Keratinocyte (primary cell): ENCODE data around the gene ABCC4. TPM values are rescaled to one million over a fixed set of nuclear protein-coding genes. Genes with fewer than 3 reads are reported as not detected.

ENCODE experiments used
- DNase-seq: peaks from one replicate; pipeline ENCODE4 v3.0.0-alpha.2; 2011; ENCODE audit warnings: low read depth, missing footprints, low spot score
- FAIRE-seq: peaks from 2 replicates; lab custom pipeline; 2011; peaks lifted over from hg19 to GRCh38; lab: Jason Lieb, UNC
- H2AFZ ChIP-seq: 2 replicates; pipeline ENCODE4 v1.6.0; 2012; ENCODE audit warnings: low read length, control low read depth, inconsistent platforms; ENCODE audit not compliant: control insufficient read depth
- H3K27ac ChIP-seq: 2 replicates; pipeline ENCODE4 v1.5.1; 2011; ENCODE audit warnings: low read length; ENCODE audit not compliant: control insufficient read depth, insufficient read depth
- H3K27me3 ChIP-seq: 3 replicates; pipeline ENCODE4 v1.6.0; 2011; ENCODE audit warnings: low read length; ENCODE audit not compliant: control insufficient read depth, insufficient read depth; ENCODE audit errors: extremely low read depth
- H3K36me3 ChIP-seq, 2 experiments: 2 replicates in 1 of 2; 3 replicates in 1 of 2; pipeline ENCODE4 v1.5.1; 2011; ENCODE audit warnings: low read length in 2 of 2, mild to moderate bottlenecking in 1 of 2; ENCODE audit not compliant: control insufficient read depth in 2 of 2, insufficient read depth in 2 of 2; ENCODE audit errors: extremely low read depth in 1 of 2
- H3K4me1 ChIP-seq: 3 replicates; pipeline ENCODE4 v1.5.1; 2011; ENCODE audit warnings: low read length; ENCODE audit not compliant: control insufficient read depth, insufficient read depth; ENCODE audit errors: extremely low read depth
- H3K4me2 ChIP-seq: 3 replicates; pipeline ENCODE4 v1.6.0; 2011; ENCODE audit warnings: low read depth, low read length; ENCODE audit not compliant: control insufficient read depth, insufficient read depth; ENCODE audit errors: extremely low read depth
- H3K4me3 ChIP-seq, 3 experiments: fragments of 200-600 bp in 1 of 3; sonication (generic) in 1 of 3; 2 replicates in 2 of 3; 3 replicates in 1 of 3; pipeline ENCODE4 v1.5.1; 2011 to 2016; ENCODE audit warnings: low read length in 3 of 3, mild to moderate bottlenecking in 3 of 3, control low read depth in 2 of 3, inconsistent platforms in 1 of 3, low read depth in 1 of 3, mixed read lengths in 1 of 3, mixed run types in 1 of 3, moderate library complexity in 1 of 3; ENCODE audit not compliant: control insufficient read depth in 2 of 3, insufficient read depth in 2 of 3; ENCODE audit errors: extremely low read depth in 1 of 3
- H3K79me2 ChIP-seq: 2 replicates; pipeline ENCODE4 v1.6.0; 2012; ENCODE audit warnings: low read length; ENCODE audit not compliant: control insufficient read depth, insufficient read depth
- H3K9ac ChIP-seq: 3 replicates; pipeline ENCODE4 v1.6.0; 2011; ENCODE audit warnings: low read length; ENCODE audit not compliant: control insufficient read depth, insufficient read depth; ENCODE audit errors: extremely low read depth
- H3K9me1 ChIP-seq: 3 replicates; pipeline ENCODE4 v1.6.0; 2011; ENCODE audit warnings: low read length; ENCODE audit not compliant: control insufficient read depth, insufficient read depth; ENCODE audit errors: extremely low read depth
- H3K9me3 ChIP-seq: 2 replicates; pipeline ENCODE4 v1.5.1; 2012; ENCODE audit warnings: low read depth, low read length; ENCODE audit not compliant: control insufficient read depth
- H4K20me1 ChIP-seq: 3 replicates; pipeline ENCODE4 v1.6.0; 2011; ENCODE audit warnings: low read length; ENCODE audit not compliant: control insufficient read depth, insufficient read depth; ENCODE audit errors: extremely low read depth
- CTCF ChIP-seq, 3 experiments: IDR thresholded peaks in 1 of 3; conservative IDR thresholded peaks in 1 of 3; optimal IDR thresholded peaks in 1 of 3; 2 replicates in 2 of 3; 3 replicates in 1 of 3; pipeline versions ENCODE3 to v1.5.1; 2011; ENCODE audit warnings: low read length in 3 of 3, mild to moderate bottlenecking in 3 of 3, moderate library complexity in 2 of 3, control low read depth in 1 of 3, inconsistent platforms in 1 of 3; ENCODE audit not compliant: insufficient read depth in 2 of 3; ENCODE audit errors: extremely low read depth in 1 of 3
- EZH2 ChIP-seq: IDR thresholded peaks from one replicate; pipeline ENCODE4 v1.6.1; 2012; ENCODE audit warnings: inconsistent platforms, mild to moderate bottlenecking, low read length, moderate library complexity
- dilution Hi-C: fragments of 300-500 bp; cut with MboI; formaldehyde crosslinking; loops from one replicate; pipeline ENCODE4 v1.7.0; 2020; ENCODE audit warnings: low sequenced_read_pairs; ENCODE audit not compliant: extremely low pct_ligation_motif_present
- polyA plus RNA-seq, 5 experiments: library from polyadenylated mRNA; depleted of rRNA in 3 of 5; stranded (reverse) in 3 of 5; stranded (forward) in 1 of 5; unstranded in 1 of 5; fragments of >200 nt; gene quantifications; 1 replicate in 1 of 5; 2 replicates in 3 of 5; 3 replicates in 1 of 5; pipeline versions ENCODE4 v1.2.1 to v1.2.3, GENCODE V29; 2011 to 2012; ENCODE audit warnings: missing spikeins in 2 of 5, low read depth in 1 of 5, low replicate concordance in 1 of 5

The ABCC4 gene
- polyA plus RNA-seq, 1 donor (not counting 4 experiments of a cell fraction or from before 2014, with no cell fraction given) = 13.8 TPM

DNA sequence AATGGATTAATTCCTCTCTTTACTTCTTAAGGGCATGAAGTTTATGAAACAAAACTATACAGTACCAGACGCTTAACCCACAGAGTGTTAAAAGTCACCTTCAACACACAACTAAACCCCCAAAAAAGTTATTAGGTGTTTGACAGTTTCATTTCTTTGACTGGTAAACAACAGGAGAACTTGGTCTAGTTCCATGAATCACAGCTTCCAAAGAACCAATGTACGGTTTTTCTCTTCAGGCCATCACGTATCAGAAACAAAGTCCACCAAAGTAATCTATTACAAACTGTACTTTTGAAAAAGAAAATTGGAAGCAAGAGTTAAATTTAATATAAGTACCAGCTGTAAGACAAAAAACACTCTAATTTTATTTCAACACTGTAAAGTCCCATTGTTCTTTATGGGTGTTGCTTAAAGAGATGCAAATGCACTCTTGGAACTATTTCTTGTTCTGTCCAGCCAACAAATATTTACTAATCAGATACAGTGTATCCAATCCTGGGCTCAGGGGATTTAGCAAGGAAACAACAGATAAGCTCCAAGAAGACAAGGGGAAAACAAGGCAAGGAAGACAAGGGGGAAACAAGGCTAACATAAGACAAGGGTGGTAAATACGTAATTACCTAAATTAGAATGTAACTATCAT lies 149.2 kb downstream of the ABCC4 start:
- H3K9me3 ChIP-seq = no peaks in the 10 kb centered on the region
- no peaks in the 10 kb centered on the region for H4K20me1 ChIP-seq
- H3K4me2 ChIP-seq = no peak overlapping the region
- DNase-seq (no peak), FAIRE-seq (no peak)
- no peaks in the 10 kb centered on the region for H3K27me3 ChIP-seq
- no peak overlapping the region for H3K4me3 ChIP-seq
- peaks cover 0 to 1% of the 10 kb centered on the region in 2 experiments for H3K36me3 ChIP-seq
- H3K27ac ChIP-seq = no peak overlapping the region
- no peak overlapping the region for H2AFZ ChIP-seq
- no peaks in the 10 kb centered on the region for H3K79me2 ChIP-seq
- no peak overlapping the region for H3K9ac ChIP-seq
- TF ChIP-seq CTCF (optimal IDR thresholded peaks at IDR 0.05 in 1 of 3, IDR thresholded peaks at IDR 0.05 in 1 of 3, conservative IDR thresholded peaks at IDR 0.05 in 1 of 3; ENCODE audit: extremely low read depth in 1 of 3, insufficient read depth in 2 of 3, low read length in 3 of 3) (no peak), EZH2 (no peak)
- dilution Hi-C loops = no loop called here
- no peaks in the 10 kb centered on the region for H3K9me1 ChIP-seq
- H3K4me1 ChIP-seq = peaks cover 19% of the 10 kb centered on the region

GRCh38 chr13:95150555-95150954 lies 150.7 kb downstream of the ABCC4 start:
- Histone ChIP-seq H3K4me2 (no peak overlapping the region), H3K79me2 (no peaks in the 10 kb centered on the region), H2AFZ (no peak overlapping the region), H3K4me3 (no peak overlapping the region), H3K9me1 (no peaks in the 10 kb centered on the region), H3K27me3 (no peaks in the 10 kb centered on the region), H3K27ac (no peak overlapping the region), H4K20me1 (no peaks in the 10 kb centered on the region), H3K4me1 (peaks cover 16% of the 10 kb centered on the region), H3K36me3 (no peaks in the 10 kb centered on the region), H3K9ac (no peak overlapping the region), H3K9me3 (no peaks in the 10 kb centered on the region)
- FAIRE-seq (peak; percentile 36), DNase-seq (no peak)
- dilution Hi-C loops = no loop called here
- TF ChIP-seq CTCF (optimal IDR thresholded peaks at IDR 0.05 in 1 of 3, IDR thresholded peaks at IDR 0.05 in 1 of 3, conservative IDR thresholded peaks at IDR 0.05 in 1 of 3; ENCODE audit: extremely low read depth in 1 of 3, insufficient read depth in 2 of 3, low read length in 3 of 3) = no peak
- no peak for TF ChIP-seq EZH2
